Measurements from ENCODE around the gene DSP. TPM values are rescaled to one million over a fixed set of nuclear protein-coding genes. Genes with fewer than 3 reads are reported as not detected.

Gene DSP
- total RNA-seq, 1 experiment from 2014 or later, result 104 TPM

DNA sequence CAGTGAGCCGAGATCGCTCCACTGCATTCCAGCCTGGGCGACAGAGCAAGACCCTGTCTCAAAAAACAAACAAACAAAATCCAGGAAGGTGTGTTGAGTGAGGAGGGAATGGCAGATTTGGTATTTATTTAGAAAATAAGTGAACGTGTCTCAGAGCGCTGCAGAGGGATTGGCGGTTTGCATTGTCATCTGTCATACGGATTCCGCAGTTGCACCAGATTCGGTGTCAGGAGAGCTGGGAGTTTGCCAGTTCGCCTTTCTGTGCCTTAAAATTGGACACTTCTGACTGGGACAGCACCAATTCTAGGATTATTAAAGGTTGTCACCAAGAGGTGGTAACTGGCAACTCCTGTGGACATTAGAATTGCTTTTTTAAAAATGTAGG lies 49.4 kb downstream of the DSP start:
- Histone ChIP-seq H3K4me2 (ENCODE audit: low read length) (peak overlapping the region; percentile 79), H3K9me2 (ENCODE audit: insufficient read depth) (no peaks in the 10 kb centered on the region), H3K4me3 (replicated peaks in 1 of 2; ENCODE audit: low read depth in 1 of 2, low read length in 2 of 2) (peak overlapping the region; percentile 82 to 92), H3K9me3 (ENCODE audit: control insufficient read depth in 1 of 2, insufficient read depth in 1 of 2, low read depth in 1 of 2, low read length in 2 of 2) (no peaks in the 10 kb centered on the region), H4K20me1 (ENCODE audit: insufficient read depth) (no peaks in the 10 kb centered on the region), H3K27me3 (ENCODE audit: insufficient read depth, low read length) (no peaks in the 10 kb centered on the region), H3K9ac (ENCODE audit: low read length) (peak overlapping the region; percentile 90), H3K4me1 (ENCODE audit: control insufficient read depth in 1 of 2, insufficient read depth in 2 of 2, low read length in 2 of 2) (peaks cover 10 to 20% of the 10 kb centered on the region in 2 experiments; a peak in 3 of 4 replicates), H3K36me3 (ENCODE audit: control insufficient read depth in 1 of 2, insufficient read depth in 2 of 2, low read length in 2 of 2) (peaks cover 8 to 23% of the 10 kb centered on the region in 2 experiments; a peak in 3 of 4 replicates), H3K79me2 (ENCODE audit: insufficient read depth, low read length) (peaks cover 48% of the 10 kb centered on the region), H2AFZ (ENCODE audit: low read depth, low read length, poor library complexity, severe bottlenecking) (no peak overlapping the region), H3K27ac (ENCODE audit: low read depth, low read length) (peak overlapping the region; percentile 65)
- DNase-seq (ENCODE audit: low read depth, low spot score) (no peak), ATAC-seq (no peak)
- BruUV-seq (replicated peaks), result no TSS peak
- ChIA-PET CTCF (no interaction called here), RAD21 (ENCODE audit: low non-redundant PET in 1 of 2, low total read pairs in 2 of 2, uncharacterized antibody in 2 of 2, unreplicated experiment in 2 of 2) (no interaction called here), POLR2A (no interaction called here)
- intact Hi-C loops (cut with micrococcal nuclease), result no loop called here
- TF ChIP-seq EZH2phosphoT487 (IDR thresholded peaks at IDR 0.05; ENCODE audit: borderline replicate concordance) (no peak), RAD21 (IDR thresholded peaks at IDR 0.05; ENCODE audit: low read depth) (no peak), CEBPB (IDR thresholded peaks at IDR 0.05; ENCODE audit: low read depth) (no peak)

GRCh38 chr6:7591770-7592169 lies 50.3 kb downstream of the DSP start:
- ChIA-PET POLR2A (no interaction called here), CTCF (no interaction called here), RAD21 (ENCODE audit: low non-redundant PET in 1 of 2, low total read pairs in 2 of 2, uncharacterized antibody in 2 of 2, unreplicated experiment in 2 of 2) (no interaction called here)
- H3K79me2 ChIP-seq (ENCODE audit: insufficient read depth, low read length), result peaks cover 53% of the 10 kb centered on the region
- H3K4me1 ChIP-seq (ENCODE audit: control insufficient read depth in 1 of 2, insufficient read depth in 2 of 2, low read length in 2 of 2), result peaks cover 10 to 20% of the 10 kb centered on the region in 2 experiments; a peak in 3 of 4 replicates
- intact Hi-C loops (cut with micrococcal nuclease), result no loop called here
- no peak overlapping the region for H3K27ac ChIP-seq (ENCODE audit: low read depth, low read length)
- H4K20me1 ChIP-seq (ENCODE audit: insufficient read depth), result no peaks in the 10 kb centered on the region
- TF ChIP-seq SP1 (IDR thresholded peaks at IDR 0.05; ENCODE audit: low read depth) (no peak), ATF3 (IDR thresholded peaks at IDR 0.05) (no peak), CBX3 (IDR thresholded peaks at IDR 0.05; ENCODE audit: low read depth) (no peak), EZH2 (IDR thresholded peaks at IDR 0.05) (no peak), ZFX (IDR thresholded peaks at IDR 0.05) (no peak), JUND (IDR thresholded peaks at IDR 0.05) (no peak), EZH2phosphoT487 (IDR thresholded peaks at IDR 0.05; ENCODE audit: borderline replicate concordance) (no peak)
- H3K4me2 ChIP-seq (ENCODE audit: low read length), result peak overlapping the region; percentile 79
- no peak overlapping the region; a peak in 1 of 4 replicates for H3K4me3 ChIP-seq (replicated peaks in 1 of 2; ENCODE audit: low read depth in 1 of 2, low read length in 2 of 2)
- no peaks in the 10 kb centered on the region for H3K9me2 ChIP-seq (ENCODE audit: insufficient read depth)
- peaks cover 16 to 28% of the 10 kb centered on the region in 2 experiments for H3K36me3 ChIP-seq (ENCODE audit: control insufficient read depth in 1 of 2, insufficient read depth in 2 of 2, low read length in 2 of 2)
- ATAC-seq (no peak), DNase-seq (ENCODE audit: low read depth, low spot score) (no peak)
- no peaks in the 10 kb centered on the region for H3K9me3 ChIP-seq (ENCODE audit: control insufficient read depth in 1 of 2, insufficient read depth in 1 of 2, low read depth in 1 of 2, low read length in 2 of 2)
- BruUV-seq (replicated peaks), result no TSS peak
- H3K27me3 ChIP-seq (ENCODE audit: insufficient read depth, low read length), result no peaks in the 10 kb centered on the region
- H2AFZ ChIP-seq (ENCODE audit: low read depth, low read length, poor library complexity, severe bottlenecking), result no peak overlapping the region
- H3K9ac ChIP-seq (ENCODE audit: low read length), result no peak overlapping the region

Data from HCT116 (cell line).